Smooth muscle cell (in vitro differentiated cells): ENCODE data around the gene ZFYVE28. TPM values are rescaled to one million over a fixed set of nuclear protein-coding genes. Genes with fewer than 3 reads are reported as not detected.
A peak's percentile ranks its signal among the peaks of the same experiment; 100 is the strongest.
"Not testable (repeated sequence)": the region's sequence is repeated elsewhere in the genome, so short reads cannot be mapped to it uniquely, and the experiment has no call there.

Source experiments
- DNase-seq: peaks from one replicate; lab custom pipeline; 2025; ENCODE audit not compliant: unreplicated experiment; lab: John Stamatoyannopoulos, UW
- H2AFZ ChIP-seq: fragments of 200-600 bp; sonication (generic); 2 replicates; pipeline ENCODE4 v1.6.0; 2016; ENCODE audit warnings: antibody characterized with exemption, low read depth, mild to moderate bottlenecking
- H3F3A ChIP-seq: fragments of 200-600 bp; sonication (generic); 2 replicates; pipeline ENCODE4 v1.6.0; 2017; ENCODE audit warnings: antibody characterized with exemption, low read depth
- H3K27ac ChIP-seq: fragments of 200-600 bp; sonication (generic); 2 replicates; pipeline ENCODE4 v1.5.1; 2016; ENCODE audit warnings: low read depth, mild to moderate bottlenecking
- H3K27me3 ChIP-seq: fragments of 200-600 bp; sonication (generic); 2 replicates; pipeline ENCODE4 v1.6.1; 2016; ENCODE audit warnings: low read depth, mild to moderate bottlenecking
- H3K36me3 ChIP-seq: fragments of 200-600 bp; sonication (generic); 2 replicates; pipeline ENCODE4 v1.5.1; 2016; ENCODE audit warnings: low read depth
- H3K4me1 ChIP-seq: fragments of 200-600 bp; sonication (generic); 2 replicates; pipeline ENCODE4 v1.5.1; 2016; ENCODE audit warnings: low read depth
- H3K4me2 ChIP-seq: fragments of 200-600 bp; sonication (generic); 2 replicates; pipeline ENCODE4 v1.6.0; 2016; ENCODE audit warnings: mild to moderate bottlenecking
- H3K4me3 ChIP-seq: fragments of 200-600 bp; sonication (generic); 2 replicates; pipeline ENCODE4 v1.5.1; 2016; ENCODE audit warnings: mild to moderate bottlenecking
- H3K79me2 ChIP-seq: fragments of 200-600 bp; sonication (generic); 2 replicates; pipeline ENCODE4 v1.6.0; 2016; ENCODE audit warnings: low read depth, mild to moderate bottlenecking
- H3K9ac ChIP-seq: fragments of 200-600 bp; sonication (generic); 2 replicates; pipeline ENCODE4 v1.6.0; 2016; ENCODE audit warnings: low read depth
- H3K9me3 ChIP-seq: fragments of 200-600 bp; sonication (generic); replicated peaks from 2 replicates; pipeline ENCODE4 v1.5.1; 2016; ENCODE audit warnings: low read depth
- H4K20me1 ChIP-seq: fragments of 200-600 bp; sonication (generic); 2 replicates; pipeline ENCODE4 v1.6.0; 2016; ENCODE audit warnings: low read depth
- WGBS: methylation state at CpG from one replicate; pipeline ENCODE4 v1.1.7; 2016; ENCODE audit warnings: low lambda C conversion rate; 5-methylcytosine and 5-hydroxymethylcytosine counted together
- polyA plus RNA-seq: library from polyadenylated mRNA; unstranded; fragments of >200 nt; fragmentation: Nextera tagmentation; extraction: Ambion mirVana; gene quantifications from 2 replicates; pipeline ENCODE4 v1.2.1, GENCODE V29; 2016
- total RNA-seq: library from RNA; depleted of rRNA; stranded (reverse); fragments of >200 nt; gene quantifications from 2 replicates; pipeline ENCODE4 v1.2.3, GENCODE V29; 2014
- TF ChIP-seq, protein P1 (sequence below): fragments of 200-600 bp; sonication (generic); IDR thresholded peaks from 2 replicates; pipeline ENCODE4 v1.5.1; 2017; ENCODE audit warnings: borderline replicate concordance, mild to moderate bottlenecking, antibody characterized with exemption; ENCODE audit not compliant: insufficient read depth, poor library complexity, severe bottlenecking

Gene ZFYVE28
- total and polyA plus RNA-seq, 2 experiments from 2014 or later = 0.22 TPM; not detected in 1

GRCh38 chr4:2434420-2434819 lies 16.0 kb upstream of the ZFYVE28 start:
- Histone ChIP-seq H3K9ac (no peak overlapping the region), H3K4me2 (no peak overlapping the region), H3K4me1 (no peaks in the 10 kb centered on the region), H3K27ac (no peak overlapping the region), H3K36me3 (no peaks in the 10 kb centered on the region), H2AFZ (no peak overlapping the region), H3K27me3 (no peaks in the 10 kb centered on the region), H3K79me2 (no peaks in the 10 kb centered on the region), H3K9me3 (no peaks in the 10 kb centered on the region), H3K4me3 (no peak overlapping the region), H3F3A (no peaks in the 10 kb centered on the region), H4K20me1 (no peaks in the 10 kb centered on the region)
- TF ChIP-seq, protein P1, sequence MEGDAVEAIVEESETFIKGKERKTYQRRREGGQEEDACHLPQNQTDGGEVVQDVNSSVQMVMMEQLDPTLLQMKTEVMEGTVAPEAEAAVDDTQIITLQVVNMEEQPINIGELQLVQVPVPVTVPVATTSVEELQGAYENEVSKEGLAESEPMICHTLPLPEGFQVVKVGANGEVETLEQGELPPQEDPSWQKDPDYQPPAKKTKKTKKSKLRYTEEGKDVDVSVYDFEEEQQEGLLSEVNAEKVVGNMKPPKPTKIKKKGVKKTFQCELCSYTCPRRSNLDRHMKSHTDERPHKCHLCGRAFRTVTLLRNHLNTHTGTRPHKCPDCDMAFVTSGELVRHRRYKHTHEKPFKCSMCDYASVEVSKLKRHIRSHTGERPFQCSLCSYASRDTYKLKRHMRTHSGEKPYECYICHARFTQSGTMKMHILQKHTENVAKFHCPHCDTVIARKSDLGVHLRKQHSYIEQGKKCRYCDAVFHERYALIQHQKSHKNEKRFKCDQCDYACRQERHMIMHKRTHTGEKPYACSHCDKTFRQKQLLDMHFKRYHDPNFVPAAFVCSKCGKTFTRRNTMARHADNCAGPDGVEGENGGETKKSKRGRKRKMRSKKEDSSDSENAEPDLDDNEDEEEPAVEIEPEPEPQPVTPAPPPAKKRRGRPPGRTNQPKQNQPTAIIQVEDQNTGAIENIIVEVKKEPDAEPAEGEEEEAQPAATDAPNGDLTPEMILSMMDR = no peak
- 77% methylated on average over 9 of the region's 9 CpGs for WGBS
- no peak for DNase-seq

GRCh38 chr4:2433609-2434350 lies 15.3 kb upstream of the ZFYVE28 start:
- Histone ChIP-seq H3K79me2 (no peaks in the 10 kb centered on the region), H3F3A (no peaks in the 10 kb centered on the region), H3K4me1 (no peaks in the 10 kb centered on the region), H3K9me3 (no peaks in the 10 kb centered on the region), H3K36me3 (no peaks in the 10 kb centered on the region), H4K20me1 (no peaks in the 10 kb centered on the region), H3K4me3 (no peak overlapping the region), H3K4me2 (peak overlapping the region; percentile 4), H3K27ac (no peak overlapping the region), H3K9ac (no peak overlapping the region), H2AFZ (no peak overlapping the region), H3K27me3 (no peaks in the 10 kb centered on the region)
- DNase-seq = no peak
- 90% methylated on average over 29 of the region's 29 CpGs for WGBS
- TF ChIP-seq, protein P1 = no peak

GRCh38 chr4:2432991-2433530 lies 14.6 kb upstream of the ZFYVE28 start:
- Histone ChIP-seq H3K9me3 (no peaks in the 10 kb centered on the region), H3K79me2 (no peaks in the 10 kb centered on the region), H3K27ac (no peak overlapping the region), H3K4me1 (no peaks in the 10 kb centered on the region), H3K9ac (no peak overlapping the region), H4K20me1 (no peaks in the 10 kb centered on the region), H3K4me2 (peak overlapping the region; percentile 4), H3K27me3 (no peaks in the 10 kb centered on the region), H3K36me3 (no peaks in the 10 kb centered on the region), H3F3A (no peaks in the 10 kb centered on the region), H3K4me3 (no peak overlapping the region), H2AFZ (peak overlapping the region; percentile 43)
- no peak for DNase-seq
- WGBS = 36% methylated on average over 19 of the region's 20 CpGs
- TF ChIP-seq, protein P1 = no peak

- no peaks in the 10 kb centered on the region for H3K27me3 ChIP-seq
- H2AFZ ChIP-seq = no peak overlapping the region
- no peak overlapping the region for H3K4me2 ChIP-seq
- no peaks in the 10 kb centered on the region for H3K4me1 ChIP-seq
- H3F3A ChIP-seq = no peaks in the 10 kb centered on the region
- no peaks in the 10 kb centered on the region for H3K36me3 ChIP-seq
- TF ChIP-seq, protein P1 = no peak
- H3K9ac ChIP-seq = no peak overlapping the region
- no peaks in the 10 kb centered on the region for H4K20me1 ChIP-seq
- H3K4me3 ChIP-seq = no peak overlapping the region
- no peaks in the 10 kb centered on the region for H3K9me3 ChIP-seq
- H3K27ac ChIP-seq = no peak overlapping the region
- DNase-seq = no peak
- H3K79me2 ChIP-seq = no peaks in the 10 kb centered on the region
These were observed 13.6 kb upstream of the ZFYVE28 start for GRCh38 chr4:2432004-2432403.

DNA sequence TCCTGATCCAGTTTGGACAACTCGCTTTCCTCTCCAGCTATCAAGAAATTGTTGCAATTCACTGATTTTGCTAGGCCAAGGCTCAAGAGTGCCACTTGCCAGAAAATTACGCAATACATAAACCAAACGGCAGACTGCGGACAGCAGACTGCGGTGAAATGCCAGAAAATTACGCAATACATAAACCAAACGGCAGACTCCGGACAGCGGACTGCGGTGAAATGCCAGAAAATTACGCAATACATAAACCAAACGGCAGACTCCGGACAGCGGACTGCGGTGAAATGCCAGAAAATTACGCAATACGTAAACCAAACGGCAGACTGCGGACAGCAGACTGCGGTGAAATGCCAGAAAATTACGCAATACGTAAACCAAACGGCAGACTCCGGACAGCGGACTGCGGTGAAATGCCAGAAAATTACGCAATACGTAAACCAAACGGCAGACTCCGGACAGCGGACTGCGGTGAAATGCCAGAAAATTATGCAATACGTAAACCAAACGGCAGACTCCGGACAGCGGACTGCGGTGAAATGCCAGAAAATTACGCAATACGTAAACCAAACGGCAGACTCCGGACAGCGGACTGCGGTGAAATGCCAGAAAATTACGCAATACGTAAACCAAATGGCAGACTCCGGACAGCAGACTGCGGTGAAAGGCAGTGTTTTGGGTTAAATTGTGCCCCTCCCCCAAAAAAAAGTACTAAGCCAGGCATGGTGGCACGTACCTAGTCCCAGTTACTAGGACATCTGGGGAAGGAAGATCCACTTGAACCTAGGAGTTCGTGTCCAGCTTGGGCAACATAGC lies 11.7 kb upstream of the ZFYVE28 start:
- H3K27me3 ChIP-seq, DNase-seq, H3K4me3 ChIP-seq: not testable (repeated sequence)

More for the DNA sequence above, 11.7 kb upstream of the ZFYVE28 start:
- not testable (repeated sequence) for H2AFZ ChIP-seq, H3K9ac ChIP-seq, H3K79me2 ChIP-seq, H3K4me1 ChIP-seq, H3K36me3 ChIP-seq, H4K20me1 ChIP-seq, H3K27ac ChIP-seq, H3K4me2 ChIP-seq, H3K9me3 ChIP-seq, H3F3A ChIP-seq
- 95% methylated on average over 29 of the region's 49 CpGs for WGBS
